Head of caudate nucleus (tissue), 42 donors: ENCODE measurements around the gene TFEC.
"Not testable (repeated sequence)": the region's sequence is repeated elsewhere in the genome, so short reads cannot be mapped to it uniquely, and the experiment has no call there.

Experiments used
- DNase-seq, 42 donors: peaks; one replicate each; pipeline versions ENCODE4 v3.0.0 to v3.0.0-alpha.2; 2020 to 2021; ENCODE audit warnings: mixed read lengths in 7 of 42
- intact Hi-C: fragments of 100-400 bp; cut with DNase I; formaldehyde crosslinking; loops from one replicate; pipeline ENCODE4 v1.15.0; 2022

The TFEC gene

DNA sequence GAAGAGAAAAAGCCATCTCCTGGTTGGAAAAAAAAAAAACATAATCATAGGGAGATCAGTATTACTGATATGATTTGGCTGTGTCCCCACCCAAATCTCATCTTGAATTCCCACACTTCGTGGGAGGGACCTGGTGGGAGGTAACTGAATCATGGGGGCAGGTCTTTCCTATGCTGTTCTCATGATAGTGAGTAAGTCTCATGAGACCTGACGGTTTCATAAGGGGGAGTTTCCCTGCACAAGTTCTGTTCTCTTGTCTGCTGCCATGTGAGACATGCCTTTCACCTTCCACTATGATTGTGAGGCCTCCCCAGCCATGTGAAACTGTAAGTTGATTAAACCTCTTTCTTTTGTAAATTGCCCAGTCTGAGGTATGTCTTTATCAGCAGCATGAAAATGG is 25.8 kb downstream of the TFEC start:
- DNase-seq, intact Hi-C loops: not testable (repeated sequence)

- DNase-seq = no peak
- intact Hi-C loops = no loop called here
Observed at GRCh38 chr7:115997221-115997620, 33.3 kb downstream of the TFEC start.

DNA sequence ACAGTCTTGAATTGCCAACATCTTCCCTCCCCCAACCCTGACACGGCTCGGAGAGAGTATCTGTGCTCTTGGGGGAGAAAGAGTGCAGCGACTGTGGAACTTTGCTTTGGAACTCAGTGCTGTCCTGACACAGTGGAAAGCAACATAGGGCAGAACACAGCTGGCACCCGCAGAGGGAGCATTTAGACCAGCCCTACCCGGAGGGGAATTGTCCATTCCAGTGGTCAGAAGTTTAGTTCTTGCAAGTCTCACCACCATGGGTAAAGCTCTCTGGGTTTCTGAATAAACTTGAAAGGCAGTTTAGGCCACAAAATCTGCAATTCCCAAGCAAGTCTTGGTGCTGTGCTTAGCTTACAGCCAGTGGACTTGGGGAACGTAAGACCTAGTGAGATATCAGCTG is 34.9 kb downstream of the TFEC start:
- no peak for DNase-seq
- intact Hi-C loops = no loop called here

- intact Hi-C loops = no loop called here
- no peak for DNase-seq
Observed at GRCh38 chr7:115988401-115988800, 42.2 kb downstream of the TFEC start.

DNA sequence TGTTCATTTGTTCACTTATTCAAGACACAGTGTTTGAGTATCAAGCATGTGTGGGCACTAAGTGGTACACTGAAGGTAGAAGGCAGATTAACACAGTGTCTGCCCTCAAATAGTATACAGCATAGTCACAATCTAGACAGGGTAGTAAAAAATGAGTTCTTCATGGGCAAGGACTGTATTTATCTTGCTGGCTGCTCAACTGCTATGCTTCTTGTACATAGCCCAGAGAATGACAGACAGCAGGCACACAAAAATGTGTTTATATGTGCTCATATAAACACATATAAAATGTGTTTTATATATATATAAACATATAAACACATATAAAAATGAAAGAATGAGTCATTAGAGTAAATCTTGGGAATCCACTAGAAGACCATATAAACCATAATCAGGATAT is 43.1 kb downstream of the TFEC start:
- no peak for DNase-seq
- intact Hi-C loops = no loop called here

DNA sequence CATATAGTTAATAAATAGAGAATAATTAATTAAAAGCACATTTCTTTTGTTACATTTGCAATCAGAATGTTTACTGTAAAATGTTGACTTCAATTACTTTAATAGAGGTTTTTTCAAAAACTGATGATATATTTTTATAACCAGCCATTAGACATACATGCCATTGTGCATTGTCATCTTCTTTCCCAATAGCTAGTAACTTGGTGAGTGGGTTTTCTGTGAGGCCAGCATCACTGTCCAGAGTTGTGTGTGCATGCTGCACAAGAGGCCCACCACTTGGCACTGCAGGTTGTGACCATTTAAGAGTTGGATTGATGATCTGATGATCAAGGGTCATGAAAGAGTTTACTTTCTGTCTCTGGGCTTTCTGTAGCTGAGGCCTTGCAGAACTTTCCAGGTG is 46.5 kb downstream of the TFEC start:
- no peak for DNase-seq
- intact Hi-C loops = no loop called here

DNA sequence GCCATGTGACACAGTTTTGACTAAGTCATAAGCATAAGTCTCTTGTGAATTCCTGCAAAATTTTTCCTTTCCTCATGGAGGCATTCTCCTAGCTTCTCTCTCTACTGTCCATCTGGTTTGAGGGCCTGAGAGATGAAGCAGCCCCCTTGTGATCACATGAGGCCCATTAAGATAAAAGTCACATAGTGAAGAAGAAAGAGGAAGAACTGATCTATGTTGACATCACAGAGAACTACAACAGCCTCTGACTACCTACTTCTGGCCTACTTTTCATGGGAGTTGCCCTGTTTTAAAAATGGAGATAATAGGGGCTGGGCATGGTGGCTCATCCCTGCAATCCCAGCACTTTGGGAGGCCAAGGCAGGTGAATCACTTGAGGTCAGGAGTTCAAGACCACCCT is 50.4 kb downstream of the TFEC start:
- intact Hi-C loops = no loop called here
- DNase-seq = no peak

DNA sequence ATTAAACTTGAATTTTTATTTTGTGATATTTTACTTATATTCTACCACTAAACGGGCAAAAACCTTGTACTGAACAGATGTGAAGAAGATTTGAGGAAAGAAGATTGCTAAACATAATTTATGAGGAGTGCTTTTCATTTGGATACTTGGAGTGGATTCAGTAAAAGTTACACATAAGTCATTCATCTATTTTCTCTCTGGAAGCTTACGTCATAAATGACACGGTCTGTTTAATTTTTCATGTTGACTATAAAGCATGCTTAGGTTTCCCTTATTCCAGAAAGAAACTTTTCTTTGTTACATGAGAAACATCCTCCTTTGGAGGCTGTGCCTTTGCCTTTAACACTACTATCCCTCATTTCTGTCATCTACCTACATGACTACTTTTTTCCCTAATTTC is 53.9 kb downstream of the TFEC start:
- intact Hi-C loops = no loop called here
- DNase-seq = no peak

DNA sequence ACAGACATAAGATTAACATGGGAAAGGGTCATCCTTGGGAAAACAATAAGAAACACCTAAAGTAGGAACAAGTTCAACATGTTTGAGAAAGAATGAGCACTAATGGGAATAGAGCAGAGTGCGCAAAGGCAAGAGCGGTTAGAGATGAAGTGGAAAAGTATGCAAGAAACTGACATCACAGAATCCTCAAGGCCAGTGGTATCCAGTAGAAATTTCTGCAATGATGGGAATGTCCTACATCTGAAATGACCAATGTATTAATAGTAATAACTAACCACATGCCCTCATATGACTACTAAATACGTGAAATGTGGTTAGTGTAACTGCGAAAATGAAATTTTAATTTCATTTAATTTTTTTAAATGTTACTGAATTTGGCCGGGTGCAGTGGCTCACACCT is 54.8 kb downstream of the TFEC start:
- intact Hi-C loops = no loop called here

DNA sequence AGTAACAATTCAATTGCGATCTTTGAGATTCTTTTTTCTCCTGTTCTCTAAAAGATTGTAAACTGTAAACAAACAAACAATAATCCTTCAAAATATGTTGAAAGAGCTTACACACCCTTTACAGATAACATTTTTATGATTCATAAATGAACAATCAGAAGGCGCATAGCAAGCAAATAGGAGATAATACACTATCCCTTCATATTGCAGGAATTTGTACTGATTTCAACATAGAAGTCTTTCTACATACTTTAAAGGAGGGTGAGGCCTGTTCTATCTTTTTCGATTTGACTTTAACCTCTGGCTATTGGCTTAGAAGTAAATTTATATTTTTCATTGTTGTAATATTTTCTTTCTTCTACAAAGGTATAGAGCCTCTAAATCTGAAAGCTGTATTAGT is 57.2 kb downstream of the TFEC start:
- no peak for DNase-seq
- intact Hi-C loops = no loop called here

More for the DNA sequence above, 54.8 kb downstream of the TFEC start:
- no peak for DNase-seq

- DNase-seq = no peak
- intact Hi-C loops = no loop called here
Observed at GRCh38 chr7:115971506-115971905, 59.1 kb downstream of the TFEC start.

GRCh38 chr7:115968596-115968995 is 62.0 kb downstream of the TFEC start:
- intact Hi-C loops = no loop called here
- DNase-seq = no peak

DNA sequence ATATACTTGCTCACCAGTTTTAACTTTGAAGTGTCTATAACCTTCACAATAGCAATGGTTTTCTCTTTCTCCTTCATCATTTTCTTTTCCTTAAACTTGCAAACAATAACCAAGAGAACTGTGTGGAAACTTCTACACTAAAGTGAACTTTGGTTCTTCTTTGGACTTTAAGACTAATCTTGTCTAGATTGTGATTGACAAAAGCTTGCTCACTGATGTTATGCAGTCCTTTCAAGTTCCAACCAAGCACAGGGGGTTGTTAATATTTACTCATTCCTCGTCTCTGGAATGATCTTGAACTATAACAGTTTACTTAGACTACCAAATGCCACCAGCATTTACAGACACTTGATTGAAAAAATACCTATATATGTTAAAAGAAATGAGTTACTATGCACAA is 62.4 kb downstream of the TFEC start:
- no peak for DNase-seq
- intact Hi-C loops = no loop called here

DNA sequence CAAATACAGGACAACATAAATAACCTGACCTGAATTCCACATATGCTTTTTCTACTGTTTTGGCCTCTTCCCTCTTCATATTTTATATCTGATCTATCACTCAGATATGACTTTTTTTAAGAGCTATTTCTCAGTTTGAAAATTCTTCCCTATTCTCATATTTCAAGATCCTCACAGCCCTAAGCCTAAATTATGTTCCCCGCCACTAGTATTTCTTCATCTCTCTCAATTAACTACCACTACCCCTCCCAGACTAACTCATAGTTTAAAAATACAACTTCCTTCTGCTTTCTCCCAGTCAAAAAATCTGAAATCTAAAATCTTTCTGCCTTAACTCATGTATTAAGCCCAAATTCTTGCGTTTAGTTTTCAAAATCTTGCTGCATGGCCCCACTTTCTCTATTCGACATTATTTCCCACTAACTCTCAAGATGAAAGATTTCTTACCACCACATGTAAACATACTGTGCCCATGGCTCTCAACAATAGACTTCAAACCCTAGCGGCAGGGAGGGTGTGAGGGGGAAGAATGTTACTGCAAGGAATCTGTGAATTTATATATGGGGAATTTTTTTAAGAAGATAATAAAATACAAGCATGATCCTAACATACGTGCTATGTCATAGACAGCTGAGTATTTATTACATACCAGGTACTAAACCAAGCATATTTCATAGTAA is 64.6 kb downstream of the TFEC start:
- intact Hi-C loops = no loop called here
- DNase-seq = no peak

DNA sequence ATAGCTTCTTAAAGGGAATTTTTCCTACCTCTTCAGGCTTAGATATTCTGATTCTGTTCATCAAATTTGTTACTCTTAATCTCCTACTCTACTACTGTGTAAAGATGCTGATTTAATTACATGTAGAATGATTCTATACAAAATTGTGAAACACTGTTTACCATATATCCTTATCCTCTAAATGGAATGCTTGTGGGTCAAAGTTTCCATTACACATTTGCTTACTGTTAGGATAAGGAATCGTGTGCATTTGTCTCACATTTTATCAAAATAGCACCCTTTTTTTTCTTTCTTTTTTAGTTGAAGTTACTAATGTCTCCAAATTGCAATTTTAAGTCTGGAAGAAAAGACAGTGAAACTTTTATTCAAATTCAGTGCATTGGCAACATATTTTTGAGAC is 65.3 kb downstream of the TFEC start:
- intact Hi-C loops = no loop called here
- no peak for DNase-seq

DNA sequence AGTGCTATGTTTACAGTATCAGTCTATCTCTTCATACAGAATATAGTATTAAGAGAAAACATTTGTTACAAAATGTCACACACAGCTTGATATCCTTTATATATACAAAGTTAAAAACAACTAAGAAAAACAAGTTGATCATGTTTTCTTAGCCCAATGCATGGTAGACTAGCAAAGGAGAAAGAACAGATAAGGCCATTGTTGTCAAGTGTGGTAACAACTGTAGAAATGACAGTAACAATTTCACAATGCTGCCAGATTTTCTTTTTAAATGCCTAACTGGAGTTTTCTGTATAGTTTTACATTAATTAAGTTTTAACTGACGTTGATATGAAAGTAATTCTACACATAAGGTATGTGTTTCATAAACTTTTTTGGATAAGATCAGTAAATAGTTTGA is 65.8 kb downstream of the TFEC start:
- DNase-seq = no peak
- intact Hi-C loops = no loop called here

GRCh38 chr7:115962340-115962739 is 68.2 kb downstream of the TFEC start:
- DNase-seq = no peak
- intact Hi-C loops = no loop called here

DNA sequence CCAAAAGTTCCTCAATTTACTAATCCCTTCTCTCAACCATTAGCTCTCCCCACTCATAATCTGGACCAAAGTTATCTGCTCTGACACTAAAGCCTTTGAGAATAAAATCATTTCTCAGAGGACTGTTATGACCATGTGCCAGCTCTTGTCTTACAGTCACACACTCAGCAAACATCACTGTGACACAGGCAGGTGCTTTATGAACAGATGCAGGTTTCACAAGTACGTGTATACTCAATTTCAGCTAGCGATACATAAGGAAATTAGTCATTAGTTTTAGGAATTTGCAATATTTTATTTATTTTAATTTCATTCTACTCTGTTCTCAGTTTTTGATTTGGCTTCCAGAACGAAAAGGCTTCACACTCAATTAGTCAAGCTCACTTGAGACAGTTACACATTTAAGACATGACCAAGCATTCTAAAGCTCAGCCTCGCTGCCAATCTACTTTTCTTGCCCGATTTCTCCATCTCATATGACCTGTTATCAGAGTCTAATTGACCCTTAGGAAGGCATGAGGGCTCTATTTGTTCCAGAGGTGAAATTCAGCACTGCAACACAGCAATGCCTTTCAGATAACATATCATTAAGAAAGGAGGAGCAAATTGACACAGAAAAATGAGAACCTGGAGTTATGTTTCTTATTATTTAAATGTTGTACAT is 76.8 kb downstream of the TFEC start:
- intact Hi-C loops = no loop called here
- DNase-seq = no peak

DNA sequence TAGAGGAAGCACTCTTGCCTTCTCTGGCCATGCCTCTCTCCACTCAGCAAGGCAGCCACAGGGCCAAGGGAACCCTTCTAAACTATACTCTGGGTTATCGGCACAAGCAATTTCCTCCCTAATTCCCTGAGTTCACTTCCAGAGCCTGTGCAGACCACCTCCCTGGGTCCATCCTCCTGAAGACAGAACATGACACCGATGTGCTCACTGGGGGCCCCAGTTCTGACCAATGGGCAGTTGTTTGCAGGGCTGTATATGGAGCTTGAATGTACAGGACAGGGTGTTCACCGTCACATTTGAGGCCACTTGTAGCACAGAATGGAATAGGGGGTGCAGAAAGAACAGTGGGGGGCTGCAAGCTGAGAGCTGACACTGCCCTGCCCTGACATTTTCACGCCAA is 77.7 kb downstream of the TFEC start:
- intact Hi-C loops = no loop called here
- DNase-seq = no peak

GRCh38 chr7:115951547-115951946 is 79.0 kb downstream of the TFEC start:
- DNase-seq = no peak
- intact Hi-C loops = no loop called here

DNA sequence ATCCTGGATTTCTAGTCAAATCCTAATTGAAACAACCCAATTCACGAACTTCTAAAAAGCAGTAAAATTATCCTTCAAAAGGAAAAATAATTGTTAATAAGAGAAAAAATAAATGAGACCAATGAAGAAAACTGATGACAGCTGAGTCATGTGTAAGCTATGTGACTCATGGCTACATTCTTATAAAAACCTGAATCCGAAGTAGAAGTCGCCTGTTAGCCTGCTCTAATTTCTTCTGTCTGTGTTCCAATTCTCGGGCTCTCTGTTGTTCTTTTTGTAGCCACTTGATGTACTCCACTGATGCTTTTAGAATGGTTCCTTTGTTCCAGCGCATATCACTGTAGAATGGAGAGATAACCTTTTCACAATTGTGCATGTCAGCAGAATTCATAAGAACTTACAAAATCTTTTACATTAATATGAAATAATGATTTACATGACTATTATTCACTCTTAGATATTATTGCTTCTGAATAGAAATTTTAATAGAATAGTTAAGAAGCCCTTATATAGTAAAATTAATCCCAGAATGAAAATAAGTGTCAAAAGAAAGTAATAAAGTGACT is 88.8 kb downstream of the TFEC start:
- intact Hi-C loops = no loop called here
- DNase-seq = no peak
